HG02678 (cell line): Measurements from ENCODE around the gene SCYL3.

Source experiments
- ATAC-seq: cut with Tn5 transposase; IDR thresholded peaks from one replicate; pipeline ENCODE4 v1.9.1; 2021; ENCODE audit warnings: mild to moderate bottlenecking, moderate library complexity; ENCODE audit not compliant: unreplicated experiment

Gene SCYL3

GRCh38 chr1:169901115-169901514, 7.4 kb upstream of the SCYL3 start:
- no peak for ATAC-seq

DNA sequence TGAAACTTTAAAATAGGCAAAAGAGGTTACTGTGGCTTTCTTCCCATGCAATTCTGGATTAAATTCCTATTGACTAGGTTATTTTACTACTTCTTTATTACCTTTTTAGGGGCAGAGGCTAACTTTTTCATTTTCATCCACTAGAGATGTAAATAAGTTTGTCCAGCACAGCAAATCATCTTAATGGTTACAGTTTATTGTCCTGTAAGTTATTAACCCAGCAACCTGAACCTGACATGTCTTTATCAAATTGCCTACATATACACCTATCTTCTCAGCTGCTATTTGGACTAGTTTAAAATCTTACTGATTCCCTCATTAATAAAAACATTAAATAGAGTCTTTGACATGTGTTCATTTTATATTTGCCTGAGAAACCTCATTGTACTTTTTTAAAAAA, 6.9 kb upstream of the SCYL3 start:
- ATAC-seq: no peak

DNA sequence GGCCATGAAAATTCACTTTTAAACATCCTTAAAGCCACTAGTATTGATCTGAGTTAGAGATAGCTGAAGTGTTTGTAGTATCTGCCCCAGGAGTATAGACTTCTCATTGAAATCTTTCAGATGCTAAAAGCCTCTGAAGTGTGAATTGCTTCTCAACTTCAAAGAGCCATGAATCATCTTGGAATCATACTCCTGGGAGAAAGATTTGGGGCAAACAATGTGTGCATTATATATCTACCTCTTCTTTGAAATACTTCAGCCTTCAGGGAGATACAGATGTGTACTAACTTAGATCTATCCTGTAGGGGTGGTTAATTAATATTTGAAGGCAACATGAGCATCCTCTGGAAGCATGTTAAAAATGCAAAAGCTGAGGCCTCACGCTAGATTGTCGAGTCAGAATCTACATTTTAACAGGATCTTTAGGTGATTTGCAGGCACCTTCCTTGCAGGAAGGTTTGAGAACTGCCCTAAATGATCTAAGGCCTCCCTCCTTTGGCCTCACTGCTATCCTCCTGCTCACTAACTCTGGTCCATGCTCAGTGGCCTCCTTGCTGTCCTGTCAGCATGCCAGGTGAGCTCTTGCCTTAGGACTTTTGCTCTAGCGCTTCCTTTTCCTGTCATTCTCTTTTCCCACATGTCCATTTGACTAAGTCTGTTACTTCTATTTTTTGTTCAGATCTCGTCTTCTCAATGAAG, 6.0 kb upstream of the SCYL3 start:
- no peak for ATAC-seq

GRCh38 chr1:169896013-169896412, 2.3 kb upstream of the SCYL3 start:
- ATAC-seq: no peak

GRCh38 chr1:169894424-169895145, 889 bp upstream of the SCYL3 start:
- ATAC-seq: no peak

- ATAC-seq: no peak
These were observed 610 bp downstream of the SCYL3 start for GRCh38 chr1:169892927-169893644.

GRCh38 chr1:169892176-169892926, 1.3 kb downstream of the SCYL3 start:
- ATAC-seq: no peak

- no peak for ATAC-seq
These were observed 2.2 kb downstream of the SCYL3 start for GRCh38 chr1:169891539-169891885.

- peak; percentile 22 for ATAC-seq
These were observed 2.7 kb downstream of the SCYL3 start for GRCh38 chr1:169890761-169891538.

DNA sequence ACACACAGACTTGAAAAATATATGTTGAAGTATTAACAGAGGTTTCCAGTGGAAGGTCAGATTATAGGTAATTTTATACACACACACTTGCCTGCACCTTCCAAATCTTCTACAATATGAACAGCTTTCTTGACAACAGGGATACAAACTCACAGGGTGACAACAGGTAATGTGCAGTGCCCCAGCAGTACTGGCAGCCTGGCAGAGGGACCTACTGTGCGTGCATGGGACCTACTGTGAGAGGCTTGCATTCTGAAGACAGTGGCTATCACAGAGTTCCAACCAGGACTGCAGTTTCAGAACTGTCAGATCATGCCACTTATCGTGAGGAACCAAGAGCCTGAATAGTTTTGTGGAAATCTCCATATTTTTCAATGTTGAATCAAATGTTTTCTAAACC, 3.8 kb downstream of the SCYL3 start:
- no peak for ATAC-seq

GRCh38 chr1:169886931-169887330, 6.8 kb downstream of the SCYL3 start:
- no peak for ATAC-seq

- no peak for ATAC-seq
These were observed 7.3 kb downstream of the SCYL3 start for GRCh38 chr1:169886422-169886821.

GRCh38 chr1:169885207-169885606, 8.5 kb downstream of the SCYL3 start:
- no peak for ATAC-seq

DNA sequence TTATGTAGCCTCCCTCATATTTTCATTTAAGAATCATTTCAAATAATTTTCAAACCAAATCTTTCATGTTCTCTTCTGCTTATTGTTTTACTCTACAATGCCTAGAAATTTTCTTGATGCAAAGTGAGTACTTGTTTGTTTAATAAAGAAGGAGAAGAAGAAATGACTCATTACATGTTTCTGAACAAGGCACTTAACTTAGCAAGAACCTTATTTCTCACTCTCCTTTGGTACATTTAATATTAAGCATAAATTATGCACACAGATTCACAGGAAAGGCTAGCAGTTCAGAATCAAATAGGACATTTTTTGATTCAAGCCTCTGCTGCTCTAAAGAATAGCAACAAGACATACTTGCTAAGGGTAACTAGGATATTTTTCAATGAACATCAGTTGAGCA, 9.1 kb downstream of the SCYL3 start:
- no peak for ATAC-seq

DNA sequence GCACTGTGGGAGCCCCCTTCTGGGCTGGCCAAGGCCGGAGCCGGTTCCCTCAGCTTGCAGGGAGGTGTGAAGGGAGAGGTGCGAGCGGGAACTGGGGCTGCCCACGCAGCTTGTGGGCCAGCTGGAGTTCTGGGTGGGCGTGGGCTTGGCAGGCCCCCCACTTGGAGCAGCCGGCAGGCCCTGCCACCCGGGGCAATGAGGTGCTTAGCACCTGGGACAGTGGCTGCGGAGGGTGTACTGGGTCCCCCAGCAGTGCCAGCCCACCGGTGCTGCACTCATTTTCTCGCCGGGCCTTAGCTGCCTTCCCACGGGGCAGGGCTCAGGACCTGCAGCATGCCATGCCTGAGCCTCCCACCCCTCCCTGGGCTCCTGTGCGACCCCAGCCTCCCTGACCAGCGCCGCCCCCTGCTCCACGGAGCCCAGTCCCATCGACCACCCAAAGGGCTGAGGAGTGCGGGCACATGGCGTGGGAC, 11.6 kb downstream of the SCYL3 start:
- no peak for ATAC-seq

GRCh38 chr1:169879034-169879840, 14.5 kb downstream of the SCYL3 start:
- no peak for ATAC-seq

DNA sequence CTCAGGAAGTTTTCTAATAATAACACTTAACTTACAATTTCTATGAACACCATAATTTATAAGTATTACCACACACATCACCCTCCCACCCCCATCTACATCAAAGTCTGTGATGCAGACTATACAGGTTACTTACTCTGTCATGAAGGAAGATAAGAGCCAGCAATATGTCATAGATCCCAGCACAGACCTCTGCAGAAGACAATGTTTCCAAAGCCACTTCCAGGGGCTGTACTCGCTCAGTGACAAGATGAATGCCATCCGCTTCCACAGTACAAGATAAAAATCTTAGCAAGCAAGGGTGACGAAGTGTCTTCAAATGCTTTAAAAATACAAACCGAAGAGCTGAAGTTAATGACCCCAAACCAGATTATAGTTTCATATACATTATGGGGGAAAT, 15.2 kb downstream of the SCYL3 start:
- no peak for ATAC-seq

DNA sequence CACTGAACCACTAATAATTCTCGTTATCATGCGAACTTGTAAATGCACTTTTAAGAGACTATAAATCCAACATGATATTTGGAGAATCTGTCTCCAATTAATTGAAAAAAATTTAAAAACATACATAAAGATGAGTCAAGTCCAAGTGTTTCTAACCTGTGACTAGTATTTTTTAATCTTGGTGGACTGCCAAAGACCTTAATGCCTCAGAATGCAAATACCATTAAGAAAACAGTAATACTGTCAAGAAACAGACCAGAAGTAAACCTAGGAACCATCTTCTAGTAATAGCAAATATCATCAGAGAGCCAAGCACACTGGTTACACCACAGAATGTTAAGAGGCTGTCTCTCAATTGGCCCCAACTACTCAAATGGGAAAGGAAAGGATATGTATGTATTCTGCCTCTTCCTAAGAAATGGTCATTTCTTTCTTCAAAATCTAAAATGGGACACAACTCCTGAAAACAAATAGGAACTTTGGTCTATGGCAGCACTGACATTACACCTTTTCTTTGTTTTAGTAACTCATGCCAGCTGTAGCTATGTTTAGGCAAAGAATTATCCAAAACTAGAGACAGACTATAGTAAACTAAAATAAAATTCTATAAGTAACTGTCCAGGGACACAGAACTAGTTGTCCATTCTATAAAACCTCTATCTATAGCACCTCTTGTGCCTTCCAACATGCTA, 15.8 kb downstream of the SCYL3 start:
- ATAC-seq: no peak

DNA sequence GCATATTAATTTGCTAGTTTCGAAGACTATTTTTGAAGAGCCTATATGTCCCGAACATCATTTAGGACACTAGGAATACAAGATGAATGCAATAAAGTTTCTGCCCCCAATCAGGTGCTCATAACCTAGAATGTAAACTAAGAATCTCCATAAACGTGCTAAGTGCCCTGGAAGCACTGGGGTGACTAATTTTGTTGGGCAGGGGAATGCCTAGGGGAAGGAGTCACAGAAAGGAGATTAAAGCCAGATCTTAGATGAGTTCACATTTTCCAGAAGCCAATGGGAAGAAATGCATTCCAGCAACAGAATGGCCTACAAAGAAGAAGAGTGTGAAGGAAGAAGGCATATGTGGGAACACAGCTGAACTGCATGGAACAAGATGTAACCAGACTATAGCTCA, 19.5 kb downstream of the SCYL3 start:
- no peak for ATAC-seq
